K562 (cell line): Measurements from ENCODE around the gene PLEKHA6. TPM values are rescaled to one million over a fixed set of nuclear protein-coding genes. Genes with fewer than 3 reads are reported as not detected.

ENCODE experiments used
- FOXJ2 ChIP-seq: fragments of 200-800 bp; sonication (Bioruptor generic); IDR thresholded peaks from 2 replicates; pipeline ENCODE4 v1.6.1; 2016; ENCODE audit warnings: missing genetic modification characterization, missing compliant biosample characterization
- HMGN3 ChIP-seq: IDR thresholded peaks from 2 replicates; pipeline ENCODE4 v1.6.1; 2011; ENCODE audit warnings: borderline replicate concordance, low read depth, mild to moderate bottlenecking, mixed read lengths, low read length; ENCODE audit not compliant: insufficient read length; ENCODE audit errors: extremely low read depth
- L3MBTL2 ChIP-seq: fragments of 450-650 bp; IDR thresholded peaks from 2 replicates; pipeline ENCODE4 v1.6.1; 2016; ENCODE audit warnings: mild to moderate bottlenecking, moderate library complexity
- RB1 ChIP-seq: fragments of 450-650 bp; IDR thresholded peaks from 2 replicates; pipeline ENCODE4 v1.6.1; 2017; ENCODE audit warnings: low read depth, mild to moderate bottlenecking
- RREB1 ChIP-seq: fragments of 250-450 bp; sonication (Bioruptor Pico); IDR thresholded peaks from 2 replicates; pipeline ENCODE4 v1.4.0; 2020
- TBP ChIP-seq: optimal IDR thresholded peaks from 2 replicates; pipeline ENCODE3; 2011; ENCODE audit warnings: low read depth, low read length, improper control_type of control experiment
- XRCC3 ChIP-seq: fragments of 450-650 bp; IDR thresholded peaks from 2 replicates; pipeline ENCODE4 v1.6.1; 2017; ENCODE audit warnings: mild to moderate bottlenecking, moderate library complexity
- ZBTB8A ChIP-seq: fragments of 450-650 bp; IDR thresholded peaks from 2 replicates; pipeline ENCODE4 v1.6.1; 2018; ENCODE audit warnings: mild to moderate bottlenecking, moderate library complexity; ENCODE audit not compliant: partially characterized antibody
- ZNF699 ChIP-seq: fragments of 250-450 bp; sonication (Bioruptor Pico); IDR thresholded peaks from 2 replicates; pipeline ENCODE4 v1.8.0; 2021; ENCODE audit warnings: mild to moderate bottlenecking, moderate library complexity; ENCODE audit not compliant: insufficient replicate concordance
- polyA plus RNA-seq, 8 experiments: library from polyadenylated mRNA; depleted of rRNA in 4 of 8; stranded (reverse) in 5 of 8; unstranded in 3 of 8; fragments of >200 nt; fragmentation: Nextera tagmentation in 2 of 8; fragmentation: Illumina TruSeq in 1 of 8; extraction: Ambion mirVana in 2 of 8; extraction: Trizol in 1 of 8; gene quantifications; 2 replicates each; pipeline versions ENCODE4 v1.2.1 to v1.2.3, GENCODE V29; 2011 to 2014; ENCODE audit warnings: inconsistent platforms in 1 of 8, missing spikeins in 1 of 8
- total RNA-seq, 7 experiments: library from RNA; depleted of rRNA in 6 of 7; stranded (reverse); fragments of >200 nt in 6 of 7; fragmentation: Illumina TruSeq in 2 of 7; extraction: Trizol in 2 of 7; gene quantifications; 2 replicates each; pipeline versions ENCODE4 v1.2.1 to v1.2.3, GENCODE V29; 2011 to 2021; ENCODE audit warnings: low replicate concordance in 1 of 7

PLEKHA6 gene
- total and polyA plus RNA-seq, 9 of the 15 experiments (the other 6 are each of a cell fraction or from before 2014, with no cell fraction given), result under 0.01 to 0.33 (median 0.01) TPM; not detected in 4

GRCh38 chr1:204192046-204192445 is 167.7 kb downstream of the PLEKHA6 start (continued):
- TF ChIP-seq RREB1 (CRISPR knock-in tag), result no peak
- TF ChIP-seq L3MBTL2, result no peak
- TF ChIP-seq XRCC3, result no peak
- no peak for TF ChIP-seq ZBTB8A
- no peak for TF ChIP-seq HMGN3
- TF ChIP-seq FOXJ2 (tag), result no peak
- no peak for TF ChIP-seq TBP
- no peak for TF ChIP-seq ZNF699 (CRISPR knock-in tag)
- TF ChIP-seq RB1, result no peak
